ENCODE results near the gene KPNB1. TPM values are rescaled to one million over a fixed set of nuclear protein-coding genes. Genes with fewer than 3 reads are reported as not detected.

The KPNB1 gene
- total RNA-seq, 1 donor from 2014 or later, result 642 TPM

- no peaks in the 10 kb centered on the region for H3K9me3 Mint-ChIP-seq
- no peak for DNase-seq (ENCODE audit: low read depth, low spot score)
- peaks cover 4% of the 10 kb centered on the region for H3K4me1 Mint-ChIP-seq
- H3K36me3 Mint-ChIP-seq (ENCODE audit: low read depth), result no peaks in the 10 kb centered on the region
- H3K27me3 Mint-ChIP-seq (ENCODE audit: low read depth), result peaks cover 82% of the 10 kb centered on the region
- H3K4me3 Mint-ChIP-seq, result no peak overlapping the region
- no peak overlapping the region for H3K27ac Mint-ChIP-seq (ENCODE audit: unreplicated experiment)
- no peak for TF ChIP-seq CTCF (conservative IDR thresholded peaks at IDR 0.05)
These were observed 81.7 kb downstream of the KPNB1 start for GRCh38 chr17:47731396-47731795.

- H3K4me3 Mint-ChIP-seq, result peak overlapping the region; percentile 57
- no peak overlapping the region for H3K27ac Mint-ChIP-seq (ENCODE audit: unreplicated experiment)
- no peak for TF ChIP-seq CTCF (conservative IDR thresholded peaks at IDR 0.05)
- peaks cover 84% of the 10 kb centered on the region for H3K27me3 Mint-ChIP-seq (ENCODE audit: low read depth)
- no peaks in the 10 kb centered on the region for H3K36me3 Mint-ChIP-seq (ENCODE audit: low read depth)
- DNase-seq (ENCODE audit: low read depth, low spot score), result no peak
- peaks cover 4% of the 10 kb centered on the region for H3K4me1 Mint-ChIP-seq
- no peaks in the 10 kb centered on the region for H3K9me3 Mint-ChIP-seq
These were observed 82.8 kb downstream of the KPNB1 start for GRCh38 chr17:47732399-47733046.

- Mint-ChIP-seq H3K27ac (ENCODE audit: unreplicated experiment) (no peak within 1 kb of the TSS), H3K9me3 (no peaks in the 10 kb centered on the region), H3K4me3 (peak within 1 kb of the TSS; percentile 72)
These were observed 83.4 kb downstream of the KPNB1 start, which contains the start of gene TBX21 for GRCh38 chr17:47733047-47733673. TSS of gene TBX21 (plus strand) at chr17:47733236. CDS start at chr17:47733455, 219 bp downstream.

GRCh38 chr17:47733674-47734410 lies 84.1 kb downstream of the KPNB1 start:
- H3K27me3 Mint-ChIP-seq (ENCODE audit: low read depth), result peaks cover 77% of the 10 kb centered on the region
- peak overlapping the region; percentile 72 for H3K4me3 Mint-ChIP-seq
- H3K4me1 Mint-ChIP-seq, result peaks cover 4% of the 10 kb centered on the region
- DNase-seq (ENCODE audit: low read depth, low spot score), result no peak
- no peaks in the 10 kb centered on the region for H3K36me3 Mint-ChIP-seq (ENCODE audit: low read depth)
- no peak overlapping the region for H3K27ac Mint-ChIP-seq (ENCODE audit: unreplicated experiment)
- no peaks in the 10 kb centered on the region for H3K9me3 Mint-ChIP-seq
- no peak for TF ChIP-seq CTCF (conservative IDR thresholded peaks at IDR 0.05)

More at GRCh38 chr17:47733047-47733673, 83.4 kb downstream of the KPNB1 start, which contains the start of gene TBX21:
- H3K4me1 Mint-ChIP-seq, result peaks cover 4% of the 10 kb centered on the region
- peak; percentile 43 for TF ChIP-seq CTCF (conservative IDR thresholded peaks at IDR 0.05)
- H3K27me3 Mint-ChIP-seq (ENCODE audit: low read depth), result peaks cover 83% of the 10 kb centered on the region
- DNase-seq (ENCODE audit: low read depth, low spot score), result peak; percentile 77
- no peaks in the 10 kb centered on the region for H3K36me3 Mint-ChIP-seq (ENCODE audit: low read depth)

GRCh38 chr17:47735139-47735464 lies 85.4 kb downstream of the KPNB1 start:
- no peak for DNase-seq (ENCODE audit: low read depth, low spot score)
- H3K9me3 Mint-ChIP-seq, result no peaks in the 10 kb centered on the region
- no peaks in the 10 kb centered on the region for H3K36me3 Mint-ChIP-seq (ENCODE audit: low read depth)
- H3K4me1 Mint-ChIP-seq, result peaks cover 4% of the 10 kb centered on the region
- H3K4me3 Mint-ChIP-seq, result no peak overlapping the region
- H3K27me3 Mint-ChIP-seq (ENCODE audit: low read depth), result peaks cover 72% of the 10 kb centered on the region
- no peak overlapping the region for H3K27ac Mint-ChIP-seq (ENCODE audit: unreplicated experiment)
- TF ChIP-seq CTCF (conservative IDR thresholded peaks at IDR 0.05), result no peak

Other genes starting within 250 kb of the KPNB1 start
- 136 and 138 TPM in 2 replicates for gene NPEPPS, start 118.8 kb upstream of the KPNB1 start, total RNA-seq
- 18.3 and 22.1 TPM in 2 replicates for gene TBKBP1, start 44.2 kb downstream of the KPNB1 start, total RNA-seq
- not detected in 2 replicates for gene TBX21, start 83.3 kb downstream of the KPNB1 start, total RNA-seq
- 14.3 and 14.6 TPM in 2 replicates for gene OSBPL7, start 171.9 kb downstream of the KPNB1 start, total RNA-seq
- gene MRPL10, start 181.6 kb downstream of the KPNB1 start, total RNA-seq, result 50.0 and 55.3 TPM in 2 replicates
- gene LRRC46, start 181.8 kb downstream of the KPNB1 start, total RNA-seq, result 0.84 and 1.4 TPM in 2 replicates
- gene SCRN2, start 191.4 kb downstream of the KPNB1 start, total RNA-seq, result 32.7 and 37.8 TPM in 2 replicates
- gene SP6, start 201.2 kb downstream of the KPNB1 start, total RNA-seq, result 0.16 and 0.25 TPM in 2 replicates
- gene SP2, start 246.3 kb downstream of the KPNB1 start, total RNA-seq, result 22.4 and 23.2 TPM in 2 replicates